Measurements from ENCODE around the gene CBARP. TPM values are rescaled to one million over a fixed set of nuclear protein-coding genes. Genes with fewer than 3 reads are reported as not detected.
"Not testable (repeated sequence)": the region's sequence is repeated elsewhere in the genome, so short reads cannot be mapped to it uniquely, and the experiment has no call there.

Gene CBARP
- total and polyA plus RNA-seq, 2 donors from 2014 or later = 1.0 to 1.1 TPM

DNA sequence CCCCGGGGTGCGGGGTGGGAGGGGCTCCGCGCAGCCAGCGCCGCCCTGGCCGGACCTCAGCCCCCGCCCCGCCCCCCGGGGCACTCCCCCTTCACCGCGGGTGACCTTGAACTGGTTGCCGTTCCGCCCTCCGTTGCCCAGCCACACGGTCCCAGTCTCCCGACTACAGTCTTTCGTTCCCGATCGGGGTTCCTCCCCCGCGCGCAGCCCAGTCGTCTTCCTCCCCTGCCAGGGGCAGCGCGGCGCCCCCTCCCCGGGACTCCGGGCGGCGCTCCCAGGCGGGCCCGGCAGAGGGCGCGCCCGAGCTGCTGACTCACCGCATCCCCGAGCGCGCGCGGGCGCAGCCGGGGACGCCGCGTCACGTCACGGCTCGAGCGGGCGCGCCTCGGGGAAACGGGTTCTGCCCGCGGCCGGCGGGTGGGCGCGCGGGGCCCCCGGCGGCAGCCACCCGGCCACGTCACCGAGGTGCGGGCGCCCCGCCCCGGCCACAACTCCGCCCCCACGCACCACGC, 11.0 kb upstream of the CBARP start:
- peaks cover 0 to 30% (median 22%) of the 10 kb centered on the region in 3 donors for H3K4me1 ChIP-seq (ENCODE audit: control insufficient read depth in 2 of 3, insufficient read depth in 2 of 3, low read depth in 1 of 3, low read length in 3 of 3)
- peaks cover 0 to 5% (median 0%) of the 10 kb centered on the region in 3 donors for H3K36me3 ChIP-seq (ENCODE audit: control insufficient read depth in 2 of 3, insufficient read depth in 3 of 3, low read length in 3 of 3)
- DNase-seq (peak in 4 of 5 donors; percentile 88 to 95 (median 94)), FAIRE-seq (no peak)
- peak overlapping the region; percentile 99 for H3K27ac ChIP-seq (ENCODE audit: low read depth in 2 of 2, low read length in 2 of 2)
- H3K9me3 ChIP-seq (ENCODE audit: control insufficient read depth in 2 of 3, insufficient read depth in 1 of 3, low read length in 3 of 3) = no peaks in the 10 kb centered on the region
- H3K9ac ChIP-seq (ENCODE audit: low read length in 3 of 3) = peak overlapping the region in 2 of 3 donors; percentile 58 to 81
- no peaks in the 10 kb centered on the region for H3K27me3 ChIP-seq (ENCODE audit: control insufficient read depth, insufficient read depth, low read length)
- intact Hi-C loops (cut with DNase I) = no loop called here
- TF ChIP-seq, protein P1, sequence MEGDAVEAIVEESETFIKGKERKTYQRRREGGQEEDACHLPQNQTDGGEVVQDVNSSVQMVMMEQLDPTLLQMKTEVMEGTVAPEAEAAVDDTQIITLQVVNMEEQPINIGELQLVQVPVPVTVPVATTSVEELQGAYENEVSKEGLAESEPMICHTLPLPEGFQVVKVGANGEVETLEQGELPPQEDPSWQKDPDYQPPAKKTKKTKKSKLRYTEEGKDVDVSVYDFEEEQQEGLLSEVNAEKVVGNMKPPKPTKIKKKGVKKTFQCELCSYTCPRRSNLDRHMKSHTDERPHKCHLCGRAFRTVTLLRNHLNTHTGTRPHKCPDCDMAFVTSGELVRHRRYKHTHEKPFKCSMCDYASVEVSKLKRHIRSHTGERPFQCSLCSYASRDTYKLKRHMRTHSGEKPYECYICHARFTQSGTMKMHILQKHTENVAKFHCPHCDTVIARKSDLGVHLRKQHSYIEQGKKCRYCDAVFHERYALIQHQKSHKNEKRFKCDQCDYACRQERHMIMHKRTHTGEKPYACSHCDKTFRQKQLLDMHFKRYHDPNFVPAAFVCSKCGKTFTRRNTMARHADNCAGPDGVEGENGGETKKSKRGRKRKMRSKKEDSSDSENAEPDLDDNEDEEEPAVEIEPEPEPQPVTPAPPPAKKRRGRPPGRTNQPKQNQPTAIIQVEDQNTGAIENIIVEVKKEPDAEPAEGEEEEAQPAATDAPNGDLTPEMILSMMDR (IDR thresholded peaks at IDR 0.05; ENCODE audit: borderline replicate concordance, extremely low read depth, insufficient read depth) = peak; percentile 73
- peak overlapping the region; percentile 51 to 70 (median 56) for H3K4me3 ChIP-seq (ENCODE audit: low read length in 3 of 3)

DNA sequence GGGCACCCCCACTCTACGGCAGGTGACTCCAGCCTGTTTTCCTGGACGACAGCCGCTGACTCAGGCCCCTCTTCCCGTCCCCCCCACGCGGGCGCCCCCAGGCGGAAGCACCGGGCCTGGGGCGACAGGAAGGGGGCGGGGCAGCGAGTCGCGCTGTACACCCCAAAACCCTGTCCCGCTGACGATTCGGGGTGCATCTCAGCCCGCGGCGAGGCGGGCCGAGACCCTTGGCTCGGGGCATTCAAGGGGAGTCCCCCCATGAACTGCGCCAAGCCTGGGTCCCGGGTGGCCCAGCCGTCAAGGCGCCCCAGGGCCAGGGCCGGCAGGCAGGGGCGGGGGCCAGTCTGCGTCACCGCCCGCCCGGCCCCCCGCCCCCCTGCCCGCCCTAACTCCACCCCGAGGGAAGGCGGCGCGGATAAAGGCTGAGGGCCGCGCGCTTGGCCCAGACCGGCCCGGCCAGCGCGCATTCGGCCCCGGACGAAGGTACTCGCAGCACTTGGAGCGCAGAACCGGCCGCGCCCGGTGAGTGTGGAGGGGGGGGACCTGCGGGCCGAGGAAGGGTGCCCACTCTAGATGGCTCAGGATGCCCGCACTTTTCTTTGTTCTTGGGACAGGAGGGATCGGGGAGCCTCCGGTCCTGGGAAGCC, 10.5 kb upstream of the CBARP start, which contains the start of gene MIDN:
Gene MIDN (plus strand): TSS at position 445 of the 647 bp plus-strand sequence. CDS start 1,714 bp downstream, outside the sequence.
- DNase-seq (peak; percentile 80 to 97 (median 90)), FAIRE-seq (no peak)
- Histone ChIP-seq H3K9ac (ENCODE audit: low read length in 3 of 3) (peak within 1 kb of the TSS in 2 of 3 donors; percentile 59 to 81), H3K4me3 (ENCODE audit: low read length in 3 of 3) (peak within 1 kb of the TSS; percentile 51 to 70 (median 56)), H3K36me3 (ENCODE audit: control insufficient read depth in 2 of 3, insufficient read depth in 3 of 3, low read length in 3 of 3) (peaks cover 0 to 5% (median 0%) of the 10 kb centered on the region in 3 donors), H3K9me3 (ENCODE audit: control insufficient read depth in 2 of 3, insufficient read depth in 1 of 3, low read length in 3 of 3) (no peaks in the 10 kb centered on the region), H3K27ac (ENCODE audit: low read depth in 2 of 2, low read length in 2 of 2) (peak within 1 kb of the TSS; percentile 99), H3K27me3 (ENCODE audit: control insufficient read depth, insufficient read depth, low read length) (no peaks in the 10 kb centered on the region), H3K4me1 (ENCODE audit: control insufficient read depth in 2 of 3, insufficient read depth in 2 of 3, low read depth in 1 of 3, low read length in 3 of 3) (peaks cover 0 to 30% (median 22%) of the 10 kb centered on the region in 3 donors)
- intact Hi-C loops (cut with DNase I) = no loop called here
- TF ChIP-seq, protein P1 (IDR thresholded peaks at IDR 0.05; ENCODE audit: borderline replicate concordance, extremely low read depth, insufficient read depth) = peak; percentile 4

DNA sequence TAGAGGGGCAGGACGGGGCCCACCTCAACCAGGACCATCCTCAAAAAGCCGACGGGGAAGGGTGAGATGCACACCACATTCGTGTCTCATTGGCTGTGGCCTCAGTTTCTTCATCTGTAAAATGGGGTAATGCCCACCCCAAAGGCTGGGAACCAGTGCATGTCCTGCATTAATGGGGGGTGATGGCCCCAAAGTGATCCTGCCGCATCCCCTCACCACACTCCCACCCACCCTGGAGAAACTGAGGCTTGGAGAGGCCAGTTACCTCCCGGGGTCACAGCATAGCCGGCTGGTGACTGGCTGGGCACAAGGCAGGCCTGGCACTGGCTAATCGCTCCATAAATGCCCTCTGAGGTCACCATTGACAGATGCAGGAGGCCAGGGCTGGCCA, 9.9 kb upstream of the CBARP start:
- H3K27me3 ChIP-seq (ENCODE audit: control insufficient read depth, insufficient read depth, low read length) = no peaks in the 10 kb centered on the region
- intact Hi-C loops (cut with DNase I) = no loop called here
- H3K4me1 ChIP-seq (ENCODE audit: control insufficient read depth in 2 of 3, insufficient read depth in 2 of 3, low read depth in 1 of 3, low read length in 3 of 3) = peaks cover 0 to 30% (median 22%) of the 10 kb centered on the region in 3 donors
- DNase-seq (no peak), FAIRE-seq (no peak)
- TF ChIP-seq, protein P1 (IDR thresholded peaks at IDR 0.05; ENCODE audit: borderline replicate concordance, extremely low read depth, insufficient read depth) = no peak
- H3K4me3 ChIP-seq (ENCODE audit: low read length in 3 of 3) = peak overlapping the region in 2 of 3 donors; percentile 41 to 70
- H3K27ac ChIP-seq (ENCODE audit: low read depth in 2 of 2, low read length in 2 of 2) = peak overlapping the region; percentile 99
- H3K9me3 ChIP-seq (ENCODE audit: control insufficient read depth in 2 of 3, insufficient read depth in 1 of 3, low read length in 3 of 3) = no peaks in the 10 kb centered on the region
- peak overlapping the region in 2 of 3 donors; percentile 59 to 67 for H3K9ac ChIP-seq (ENCODE audit: low read length in 3 of 3)
- peaks cover 0 to 5% (median 0%) of the 10 kb centered on the region in 3 donors for H3K36me3 ChIP-seq (ENCODE audit: control insufficient read depth in 2 of 3, insufficient read depth in 3 of 3, low read length in 3 of 3)

DNA sequence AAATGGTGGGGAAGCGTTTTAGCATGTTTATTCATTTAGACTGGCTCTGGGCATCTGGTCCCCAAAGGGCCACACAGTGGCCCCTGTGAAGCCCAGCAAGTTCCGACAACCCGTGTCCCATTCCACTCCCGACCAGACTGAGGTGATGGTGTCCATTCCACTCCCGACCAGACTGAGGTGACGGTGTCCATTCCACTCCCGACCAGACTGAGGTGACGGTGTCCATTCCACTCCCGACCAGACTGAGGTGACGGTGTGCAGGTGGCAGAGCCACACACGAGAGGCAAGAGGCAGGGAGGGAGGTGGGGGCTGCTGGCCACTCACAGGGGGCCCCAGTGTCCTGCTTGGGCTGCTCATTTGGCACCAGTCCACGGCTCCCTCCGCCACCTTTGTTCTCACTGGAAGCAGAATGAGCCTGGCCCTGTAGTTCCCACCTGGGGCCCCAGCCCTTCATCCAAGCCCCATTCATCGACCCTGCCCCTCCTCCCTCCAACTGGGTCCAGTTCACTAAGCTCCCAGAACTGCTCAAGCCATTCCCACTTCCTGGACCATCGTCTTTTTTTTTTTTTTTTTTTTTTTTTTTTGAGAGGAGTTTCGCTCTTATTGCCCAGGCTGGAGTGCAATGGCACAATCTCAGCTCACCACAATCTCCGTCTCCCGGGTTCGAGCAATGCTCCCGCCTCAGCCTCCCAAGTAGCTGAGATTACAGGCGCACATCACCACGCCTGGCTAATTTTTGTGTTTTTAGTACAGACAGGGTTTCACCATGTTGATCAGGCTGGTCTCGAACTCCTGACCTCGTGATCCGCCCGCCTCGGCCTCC, 8.7 kb upstream of the CBARP start:
- peak; percentile 57 to 91 (median 74) for DNase-seq
- H3K36me3 ChIP-seq (ENCODE audit: control insufficient read depth in 2 of 3, insufficient read depth in 3 of 3, low read length in 3 of 3); FAIRE-seq; intact Hi-C loops (cut with DNase I); H3K27me3 ChIP-seq (ENCODE audit: control insufficient read depth, insufficient read depth, low read length); H3K9me3 ChIP-seq (ENCODE audit: control insufficient read depth in 2 of 3, insufficient read depth in 1 of 3, low read length in 3 of 3); H3K4me3 ChIP-seq (ENCODE audit: low read length in 3 of 3): not testable (repeated sequence)
- Histone ChIP-seq H3K9ac (ENCODE audit: low read length in 3 of 3) (peak overlapping the region in 1 of 3 donors; percentile 51), H3K27ac (ENCODE audit: low read depth in 2 of 2, low read length in 2 of 2) (peak overlapping the region; percentile 38 to 92), H3K4me1 (ENCODE audit: control insufficient read depth in 2 of 3, insufficient read depth in 2 of 3, low read depth in 1 of 3, low read length in 3 of 3) (peaks cover 0 to 35% (median 22%) of the 10 kb centered on the region in 3 donors)

Measured in kidney (tissue), 14 donors.